Uterus (tissue), 4 donors: ENCODE measurements around the gene UBN1. TPM values are rescaled to one million over a fixed set of nuclear protein-coding genes. Genes with fewer than 3 reads are reported as not detected.

Source experiments
- DNase-seq, 2 donors: peaks; one replicate each; pipeline ENCODE4 v3.0.0-alpha.2; 2019 to 2020
- H3K27ac ChIP-seq, 2 donors: fragments of 200-600 bp; sonication (generic); 1 replicate in 1 of 2; 2 replicates in 1 of 2; pipeline ENCODE4 v1.5.1; 2016 to 2018
- H3K27me3 ChIP-seq, 2 donors: fragments of 200-600 bp; sonication (generic); one replicate each; pipeline ENCODE4 v1.5.1; 2018 to 2019; ENCODE audit warnings: control low read depth in 1 of 2
- H3K36me3 ChIP-seq, 2 donors: fragments of 200-600 bp; sonication (generic); one replicate each; pipeline ENCODE4 v1.5.1; 2019; ENCODE audit warnings: control low read depth in 1 of 2
- H3K4me1 ChIP-seq, 2 donors: fragments of 200-600 bp; sonication (generic); one replicate each; pipeline ENCODE4 v1.5.1; 2018 to 2019; ENCODE audit warnings: control low read depth in 1 of 2
- H3K4me3 ChIP-seq, 2 donors: fragments of 200-600 bp; sonication (generic); 1 replicate in 1 of 2; 2 replicates in 1 of 2; pipeline ENCODE4 v1.5.1; 2018 to 2019; ENCODE audit warnings: mild to moderate bottlenecking in 1 of 2
- H3K9me3 ChIP-seq, 2 donors: fragments of 200-600 bp; sonication (generic); one replicate each; pipeline ENCODE4 v1.5.1; 2019; ENCODE audit warnings: control low read depth in 1 of 2
- POLR2A ChIP-seq, 2 donors: fragments of 450-650 bp; IDR thresholded peaks; one replicate each; pipeline ENCODE4 v1.6.1; 2016; ENCODE audit warnings: antibody characterized with exemption in 2 of 2, mild to moderate bottlenecking in 1 of 2, moderate library complexity in 1 of 2
- intact Hi-C: fragments of 100-400 bp; cut with DNase I; formaldehyde crosslinking; loops from one replicate; pipeline ENCODE4 v1.15.1; 2023; ENCODE audit warnings: low total_unique reads
- total RNA-seq, 4 donors: library from RNA; depleted of rRNA in 3 of 4; stranded (reverse); fragments of >200 nt in 3 of 4; gene quantifications; one replicate each; pipeline versions ENCODE4 v1.1.0 to v1.2.4, GENCODE V29; 2014 to 2023
- TF ChIP-seq, protein P1 (sequence below), 4 experiments: fragments of 200-600 bp in 2 of 4; fragments of 450-650 bp in 2 of 4; sonication (generic) in 2 of 4; IDR thresholded peaks; one replicate each; pipeline ENCODE4 v1.5.1; 2016 to 2019; ENCODE audit warnings: antibody characterized with exemption in 4 of 4, mild to moderate bottlenecking in 2 of 4, moderate library complexity in 1 of 4
- donor health status: DM: yes; HTN: yes; CAD: no.

The UBN1 gene
- total RNA-seq, 4 donors from 2014 or later: 4.9 to 56.2 (median 33.4) TPM

DNA sequence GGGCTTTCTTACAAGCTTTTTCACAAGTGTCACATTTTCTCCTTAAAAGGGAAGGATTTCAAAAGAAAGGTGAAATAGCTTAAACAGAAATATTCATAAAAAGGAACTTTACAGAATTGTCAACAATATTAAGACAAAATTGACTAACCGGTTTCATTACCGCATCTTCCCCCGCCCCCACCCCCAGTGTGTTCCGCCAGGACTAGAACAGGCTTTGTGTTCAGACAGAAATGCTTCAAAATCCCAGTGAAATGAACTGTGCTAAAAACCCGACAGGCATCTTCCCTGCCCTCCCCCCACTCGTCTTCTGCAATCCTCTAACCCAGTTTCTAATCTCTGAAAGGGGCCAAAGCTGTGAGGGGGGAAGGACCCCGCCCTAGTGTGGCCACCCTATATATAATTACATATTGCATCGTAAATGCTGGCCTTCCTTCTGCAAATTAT, 43.9 kb upstream of the UBN1 start:
- DNase-seq: no peak
- no peaks in the 10 kb centered on the region for H3K27me3 ChIP-seq
- H3K36me3 ChIP-seq: no peaks in the 10 kb centered on the region
- H3K4me1 ChIP-seq: peaks cover 0 to 11% of the 10 kb centered on the region in 2 donors
- peak overlapping the region in 1 of 2 donors; percentile 70 for H3K27ac ChIP-seq
- intact Hi-C loops: loop anchor here (5.0 kb wide), 1 partner anchor 36 kb away; the partner anchor contains the start of gene ZNF500
- no peaks in the 10 kb centered on the region for H3K9me3 ChIP-seq
- peak overlapping the region in 1 of 2 donors; percentile 83 for H3K4me3 ChIP-seq
- TF ChIP-seq, protein P1, sequence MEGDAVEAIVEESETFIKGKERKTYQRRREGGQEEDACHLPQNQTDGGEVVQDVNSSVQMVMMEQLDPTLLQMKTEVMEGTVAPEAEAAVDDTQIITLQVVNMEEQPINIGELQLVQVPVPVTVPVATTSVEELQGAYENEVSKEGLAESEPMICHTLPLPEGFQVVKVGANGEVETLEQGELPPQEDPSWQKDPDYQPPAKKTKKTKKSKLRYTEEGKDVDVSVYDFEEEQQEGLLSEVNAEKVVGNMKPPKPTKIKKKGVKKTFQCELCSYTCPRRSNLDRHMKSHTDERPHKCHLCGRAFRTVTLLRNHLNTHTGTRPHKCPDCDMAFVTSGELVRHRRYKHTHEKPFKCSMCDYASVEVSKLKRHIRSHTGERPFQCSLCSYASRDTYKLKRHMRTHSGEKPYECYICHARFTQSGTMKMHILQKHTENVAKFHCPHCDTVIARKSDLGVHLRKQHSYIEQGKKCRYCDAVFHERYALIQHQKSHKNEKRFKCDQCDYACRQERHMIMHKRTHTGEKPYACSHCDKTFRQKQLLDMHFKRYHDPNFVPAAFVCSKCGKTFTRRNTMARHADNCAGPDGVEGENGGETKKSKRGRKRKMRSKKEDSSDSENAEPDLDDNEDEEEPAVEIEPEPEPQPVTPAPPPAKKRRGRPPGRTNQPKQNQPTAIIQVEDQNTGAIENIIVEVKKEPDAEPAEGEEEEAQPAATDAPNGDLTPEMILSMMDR (IDR thresholded peaks at IDR 0.05): no peak

DNA sequence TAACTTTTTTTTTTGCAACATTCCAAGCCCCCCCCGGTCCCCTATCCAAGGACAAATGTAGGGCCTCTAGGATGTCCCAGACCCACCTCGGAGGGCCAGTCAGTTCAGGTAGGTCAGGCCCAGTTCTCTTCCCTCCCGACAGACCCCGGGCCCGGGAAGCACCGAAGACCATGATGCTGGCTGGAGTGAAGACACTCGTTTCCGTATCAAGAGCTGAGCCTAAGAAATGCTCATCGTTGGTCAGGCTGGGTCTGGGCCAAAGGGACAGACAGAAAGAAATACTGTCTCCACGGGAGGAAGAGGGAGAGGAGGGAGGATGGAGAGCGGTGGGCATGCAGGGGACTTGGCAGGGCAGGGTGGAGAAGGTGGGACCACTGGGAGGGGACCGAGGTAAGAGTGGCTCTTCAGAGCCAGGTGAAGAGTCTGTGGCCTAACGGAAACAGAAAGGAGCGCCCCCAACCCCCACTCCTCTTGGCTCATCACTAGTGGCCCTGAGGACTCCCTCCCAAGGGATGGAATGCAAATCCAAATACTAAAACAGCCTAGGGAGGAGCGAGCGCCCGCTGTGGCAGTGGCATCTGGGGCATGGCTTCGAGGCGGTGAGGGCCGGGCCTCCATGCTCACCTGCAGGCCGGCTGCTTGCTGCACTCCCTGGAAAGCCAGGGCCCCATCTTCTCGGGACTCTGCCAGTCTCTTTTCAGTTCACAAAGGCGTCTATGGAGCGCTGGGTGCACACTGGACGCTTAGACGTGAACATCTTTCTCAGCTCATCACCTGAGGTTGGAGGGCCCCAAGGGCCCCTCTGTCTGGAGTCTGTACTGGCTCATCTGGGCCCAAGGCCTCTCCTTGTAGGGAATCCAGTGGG, 43.2 kb upstream of the UBN1 start:
- Histone ChIP-seq H3K9me3 (no peaks in the 10 kb centered on the region), H3K4me3 (no peak overlapping the region), H3K27ac (no peak overlapping the region), H3K4me1 (peaks cover 0 to 11% of the 10 kb centered on the region in 2 donors), H3K36me3 (no peaks in the 10 kb centered on the region), H3K27me3 (no peaks in the 10 kb centered on the region)
- TF ChIP-seq POLR2A (IDR thresholded peaks at IDR 0.05): no peak
- TF ChIP-seq, protein P1 (IDR thresholded peaks at IDR 0.05): no peak
- intact Hi-C loops: loop anchor here (5.0 kb wide), 1 partner anchor 37 kb away; the partner anchor contains the start of gene ZNF500
- no peak for DNase-seq

DNA sequence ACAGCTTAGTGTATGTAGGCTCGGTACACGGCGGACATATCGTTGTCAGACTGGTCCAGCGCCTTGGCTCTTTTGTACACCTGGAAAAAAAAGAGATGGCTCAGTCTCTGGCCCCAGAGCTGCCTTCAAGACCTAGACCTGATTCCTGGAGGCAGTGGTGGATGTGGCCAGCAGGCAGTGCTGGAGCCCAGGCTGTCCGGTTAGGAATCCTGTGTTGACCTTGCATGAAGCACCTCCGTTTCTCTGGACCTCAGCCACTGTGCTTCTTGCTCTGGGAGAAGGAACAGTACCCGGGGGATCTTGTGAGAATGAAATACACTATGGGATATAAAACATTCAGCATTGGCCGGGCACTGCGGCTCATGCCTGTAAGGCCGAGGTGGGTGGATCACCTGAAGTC, 42.0 kb upstream of the UBN1 start:
- Histone ChIP-seq H3K27ac (no peak overlapping the region), H3K4me3 (no peak overlapping the region), H3K4me1 (peaks cover 0 to 11% of the 10 kb centered on the region in 2 donors), H3K36me3 (no peaks in the 10 kb centered on the region), H3K9me3 (no peaks in the 10 kb centered on the region), H3K27me3 (no peaks in the 10 kb centered on the region)
- TF ChIP-seq POLR2A (IDR thresholded peaks at IDR 0.05): no peak
- TF ChIP-seq, protein P1 (IDR thresholded peaks at IDR 0.05): no peak
- DNase-seq: no peak
- intact Hi-C loops: no loop called here

DNA sequence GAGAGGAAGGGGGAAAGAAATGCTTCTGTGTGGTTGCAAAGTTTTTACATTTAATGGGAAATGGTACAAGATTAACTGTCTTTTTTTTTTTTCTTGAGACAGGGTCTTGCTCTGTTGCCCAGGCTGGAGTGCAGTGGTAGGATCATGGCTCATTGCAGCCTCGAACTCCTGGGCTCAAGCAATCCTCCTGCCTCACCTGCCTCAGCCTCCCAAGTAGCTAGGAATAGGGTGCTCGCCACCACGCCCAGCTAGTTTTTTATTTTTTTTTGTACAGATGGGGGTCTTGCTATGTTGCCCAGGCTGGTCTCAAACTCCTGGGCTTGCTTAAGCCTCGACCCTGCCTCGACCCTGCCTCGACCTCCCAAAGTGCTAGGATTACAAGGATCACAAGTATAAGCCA, 41.0 kb upstream of the UBN1 start:
- Histone ChIP-seq H3K4me1 (peaks cover 0 to 6% of the 10 kb centered on the region in 2 donors), H3K27me3 (no peaks in the 10 kb centered on the region), H3K4me3 (no peak overlapping the region), H3K9me3 (no peaks in the 10 kb centered on the region), H3K36me3 (no peaks in the 10 kb centered on the region), H3K27ac (no peak overlapping the region)
- intact Hi-C loops: no loop called here
- no peak for TF ChIP-seq POLR2A (IDR thresholded peaks at IDR 0.05)
- TF ChIP-seq, protein P1 (IDR thresholded peaks at IDR 0.05): no peak
- no peak for DNase-seq

DNA sequence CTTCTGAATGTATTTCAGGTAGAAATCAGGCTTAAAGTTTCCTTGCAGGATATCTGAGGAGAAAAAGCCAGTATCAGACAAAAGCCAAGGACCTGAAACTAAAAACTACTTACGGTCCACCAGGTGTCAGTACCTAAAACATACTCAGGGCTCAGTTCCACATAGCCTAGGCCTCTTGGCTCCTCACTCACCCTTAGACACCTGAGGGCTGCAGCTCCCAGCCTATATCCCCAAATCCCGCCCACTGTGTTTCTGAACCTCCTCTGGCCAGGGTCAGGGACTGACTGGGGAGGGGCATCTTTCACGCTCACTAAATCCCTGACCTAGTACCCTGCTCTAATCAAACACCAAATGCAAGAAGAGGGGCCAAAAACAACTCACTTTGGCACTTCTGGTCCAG, 36.0 kb upstream of the UBN1 start:
- no peak overlapping the region for H3K27ac ChIP-seq
- DNase-seq: no peak
- intact Hi-C loops: no loop called here
- H3K9me3 ChIP-seq: no peaks in the 10 kb centered on the region
- no peak overlapping the region for H3K4me3 ChIP-seq
- H3K4me1 ChIP-seq: no peaks in the 10 kb centered on the region
- TF ChIP-seq POLR2A (IDR thresholded peaks at IDR 0.05): no peak
- TF ChIP-seq, protein P1 (IDR thresholded peaks at IDR 0.05): no peak
- H3K27me3 ChIP-seq: no peaks in the 10 kb centered on the region
- H3K36me3 ChIP-seq: no peaks in the 10 kb centered on the region
